GM12873 (cell line): ENCODE measurements around the gene INPP5D.

ENCODE experiments used
- CTCF ChIP-seq: IDR thresholded peaks from 2 replicates; pipeline ENCODE4 v1.5.1; 2012; ENCODE audit warnings: low read depth, mild to moderate bottlenecking, moderate library complexity, low read length, control low read depth; ENCODE audit not compliant: insufficient read depth; ENCODE audit errors: missing control alignments

The INPP5D gene

DNA sequence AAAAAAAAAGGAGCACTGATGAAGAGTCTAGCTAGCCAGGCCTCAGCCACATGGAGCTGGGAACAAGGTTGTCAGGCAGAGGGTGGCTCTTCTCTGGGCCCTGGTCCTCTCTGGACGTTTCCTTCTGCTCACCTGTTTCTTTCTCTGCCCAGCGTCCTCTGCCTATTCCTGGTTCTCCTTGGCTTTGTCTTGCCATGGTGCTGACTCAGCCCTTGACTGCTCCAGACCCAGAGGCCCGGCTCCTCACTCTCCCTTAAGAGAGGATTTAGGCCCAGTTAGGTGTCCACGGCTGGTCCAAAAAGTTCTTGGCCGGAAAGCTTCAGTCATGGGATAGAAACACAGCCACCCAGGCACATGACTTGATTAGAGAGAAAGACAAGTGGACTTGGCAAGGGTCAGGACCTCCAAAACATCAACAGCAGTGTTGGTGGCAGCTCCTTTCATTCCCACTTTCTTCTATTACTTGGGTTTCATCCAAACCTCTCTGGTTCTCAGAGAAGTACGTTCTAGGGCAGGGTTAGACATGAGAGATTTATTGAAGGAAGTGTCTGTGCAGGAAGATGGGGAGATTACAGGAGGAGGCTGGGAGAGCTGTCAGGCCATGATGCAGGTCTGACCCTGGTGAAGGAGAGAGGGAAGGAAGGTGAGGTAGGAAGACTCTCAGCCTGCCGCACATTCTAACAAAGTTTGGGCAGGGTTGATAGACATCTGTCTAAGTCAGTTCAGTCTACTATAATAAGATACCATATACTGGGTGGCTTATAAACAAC lies 176.9 kb downstream of the INPP5D start:
- TF ChIP-seq CTCF, result no peak

- TF ChIP-seq CTCF, result no peak
Observed at GRCh38 chr2:233240897-233241296, 180.8 kb downstream of the INPP5D start.

DNA sequence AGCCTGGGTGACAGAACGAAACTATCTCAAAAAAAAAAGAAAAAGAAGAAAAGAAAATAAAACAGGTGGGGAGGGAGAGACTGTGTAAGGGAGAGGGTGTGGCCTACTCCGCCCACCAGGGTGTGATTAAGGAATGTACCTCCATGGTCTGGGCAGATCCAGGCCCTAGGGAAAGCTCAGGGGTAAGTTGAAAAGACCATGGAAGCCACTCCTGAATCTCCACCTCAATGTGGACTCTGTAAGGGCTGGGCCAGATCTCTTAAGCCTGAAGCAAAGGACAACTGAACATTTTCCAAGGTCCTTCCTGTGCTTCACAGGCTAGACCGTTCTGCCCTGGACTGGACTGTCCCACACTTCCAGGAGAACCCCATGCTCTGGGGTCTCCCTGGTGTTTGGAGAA lies 181.7 kb downstream of the INPP5D start:
- no peak for TF ChIP-seq CTCF

- no peak for TF ChIP-seq CTCF
Observed at GRCh38 chr2:233242231-233242927, 182.2 kb downstream of the INPP5D start.

- TF ChIP-seq CTCF, result no peak
Observed at GRCh38 chr2:233243348-233243747, 183.2 kb downstream of the INPP5D start.

- TF ChIP-seq CTCF, result no peak
Observed at GRCh38 chr2:233244818-233245217, 184.7 kb downstream of the INPP5D start.

- TF ChIP-seq CTCF, result no peak
Observed at GRCh38 chr2:233245406-233245805, 185.3 kb downstream of the INPP5D start.
